SH-SY5Y (cell line): ENCODE measurements around the gene PLSCR1.

Source experiments
- GATA2 ChIP-seq: IDR thresholded peaks from 2 replicates; pipeline ENCODE4 v1.6.1; 2011; ENCODE audit warnings: mild to moderate bottlenecking, low read depth, low read length
- GATA3 ChIP-seq: IDR thresholded peaks from 2 replicates; pipeline ENCODE4 v1.6.1; 2011; ENCODE audit warnings: low read depth, mild to moderate bottlenecking, low read length, moderate library complexity

DNA sequence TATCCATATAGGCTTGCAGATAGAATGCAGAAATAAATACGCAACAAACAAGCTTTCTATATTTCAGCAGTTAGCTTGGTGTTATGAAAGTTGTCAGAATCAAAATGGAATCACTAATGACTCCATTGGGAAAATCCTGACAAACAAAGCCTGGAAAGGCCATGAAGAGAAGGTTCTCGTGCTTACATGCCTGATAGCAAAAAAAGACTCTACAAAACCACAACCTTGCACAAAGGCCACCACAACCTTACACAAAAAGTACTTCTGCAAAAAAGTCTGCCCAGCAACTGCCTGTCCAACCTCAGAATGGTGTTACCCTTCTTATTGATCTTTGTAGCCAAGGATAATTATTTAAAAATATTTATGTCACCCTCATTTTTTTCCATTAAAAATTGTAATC lies 14.4 kb upstream of the PLSCR1 start:
- TF ChIP-seq GATA3, result no peak
- TF ChIP-seq GATA2, result no peak
